ENCODE results near the gene DGKE.

The DGKE gene

DNA sequence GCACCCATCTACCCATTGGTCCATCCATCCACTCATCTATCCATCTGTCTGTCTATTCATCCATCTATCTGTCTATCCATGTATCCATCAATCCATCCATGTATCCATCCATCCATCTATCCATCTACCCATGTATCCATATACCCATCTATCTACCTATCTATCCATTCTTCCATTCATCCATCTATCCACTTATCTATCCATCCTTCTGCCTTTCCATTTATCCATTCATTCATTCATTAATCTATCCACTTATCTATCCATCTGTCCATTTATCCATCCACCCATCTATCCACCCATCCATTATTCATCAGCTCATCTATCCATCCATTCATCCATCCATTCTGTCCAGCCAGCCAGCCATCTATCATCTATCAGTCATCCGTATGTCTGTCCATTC is 58.4 kb downstream of the DGKE start:
- no peak for DNase-seq

DNA sequence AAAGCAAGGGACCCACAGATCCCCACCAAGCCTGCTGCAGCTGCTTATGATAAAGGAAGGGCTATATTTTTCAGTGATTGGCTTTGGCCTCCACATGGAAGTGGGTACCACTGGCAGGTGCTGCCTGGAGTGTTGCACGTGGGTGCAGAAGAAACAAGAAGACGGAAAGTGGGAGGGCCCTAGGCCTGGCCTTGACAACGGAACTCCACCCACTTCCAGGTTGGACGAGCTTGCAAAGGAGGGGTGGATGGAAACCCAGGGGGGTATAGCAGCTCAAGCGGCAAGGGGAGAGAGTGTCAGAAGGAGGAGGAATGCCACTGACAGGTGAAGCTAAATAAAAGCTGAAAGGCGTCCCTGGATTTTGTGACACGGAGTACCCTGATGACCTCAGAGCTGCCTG is 59.6 kb downstream of the DGKE start:
- no peak for DNase-seq

DNA sequence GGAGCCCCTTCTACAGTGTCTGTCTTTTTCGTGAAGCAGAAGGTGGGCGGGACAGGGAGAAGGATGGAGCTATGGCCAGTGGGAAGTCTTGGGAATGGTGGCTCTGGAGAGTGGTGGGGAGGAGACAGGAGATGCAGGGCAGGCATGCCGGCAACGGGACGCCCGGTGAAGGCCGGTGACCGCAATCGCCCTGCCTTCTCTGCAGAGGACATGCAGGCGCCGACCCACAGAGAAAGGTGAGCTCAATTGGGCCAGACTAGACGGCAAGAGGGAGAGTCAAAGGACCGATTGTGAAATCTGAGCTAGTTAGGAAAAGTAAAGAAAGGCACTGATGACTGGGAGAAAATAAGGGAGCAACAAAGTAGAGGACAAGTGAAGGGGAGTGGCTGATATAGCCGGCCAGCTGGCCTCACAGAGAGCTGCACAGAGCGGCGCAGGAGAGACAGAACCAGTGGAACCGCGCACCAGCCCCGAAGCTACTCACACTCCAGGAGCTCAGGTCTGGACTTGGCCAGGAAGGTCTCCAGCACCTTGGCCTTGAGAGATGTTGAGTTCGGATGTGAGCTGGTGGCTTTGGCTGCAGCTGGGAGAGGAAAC is 61.0 kb downstream of the DGKE start:
- no peak for DNase-seq

DNA sequence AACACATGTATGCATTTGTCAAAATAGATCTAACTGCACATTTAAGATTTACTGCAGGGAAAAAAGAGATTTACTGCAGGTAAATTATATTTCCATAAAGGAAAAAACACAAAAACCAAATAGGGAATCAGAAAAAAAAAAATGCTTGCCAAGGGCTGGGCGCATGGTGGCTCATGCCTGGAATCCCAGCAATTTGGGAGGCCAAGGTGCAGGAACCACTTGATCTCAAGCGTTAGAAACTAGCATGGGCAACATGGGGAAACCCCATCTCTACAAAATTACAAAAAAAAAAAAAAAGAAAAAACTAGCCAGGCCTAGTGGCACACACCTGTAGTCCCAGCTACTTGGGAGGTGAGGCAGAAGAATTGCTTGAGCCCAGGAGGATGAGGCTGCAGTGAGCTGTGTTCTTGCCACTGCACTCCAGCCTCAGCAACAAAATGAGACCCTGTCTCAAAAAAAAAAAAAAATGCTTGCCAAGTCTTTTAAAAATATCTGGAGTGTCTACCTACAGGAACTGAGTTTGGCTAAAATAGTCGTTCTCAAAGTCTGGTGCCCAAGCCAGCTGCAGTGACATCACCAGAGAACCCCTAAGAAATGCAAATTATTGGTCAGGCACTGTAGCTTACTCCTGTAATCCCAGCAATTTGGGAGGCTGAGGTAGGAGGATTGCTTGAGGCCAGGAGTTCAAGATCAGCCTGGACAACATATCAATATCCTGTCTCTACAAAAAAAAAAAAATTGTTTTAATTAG is 62.4 kb downstream of the DGKE start:
- no peak for DNase-seq

GRCh38 chr17:56896968-56897359 is 63.0 kb downstream of the DGKE start:
- no peak for DNase-seq

DNA sequence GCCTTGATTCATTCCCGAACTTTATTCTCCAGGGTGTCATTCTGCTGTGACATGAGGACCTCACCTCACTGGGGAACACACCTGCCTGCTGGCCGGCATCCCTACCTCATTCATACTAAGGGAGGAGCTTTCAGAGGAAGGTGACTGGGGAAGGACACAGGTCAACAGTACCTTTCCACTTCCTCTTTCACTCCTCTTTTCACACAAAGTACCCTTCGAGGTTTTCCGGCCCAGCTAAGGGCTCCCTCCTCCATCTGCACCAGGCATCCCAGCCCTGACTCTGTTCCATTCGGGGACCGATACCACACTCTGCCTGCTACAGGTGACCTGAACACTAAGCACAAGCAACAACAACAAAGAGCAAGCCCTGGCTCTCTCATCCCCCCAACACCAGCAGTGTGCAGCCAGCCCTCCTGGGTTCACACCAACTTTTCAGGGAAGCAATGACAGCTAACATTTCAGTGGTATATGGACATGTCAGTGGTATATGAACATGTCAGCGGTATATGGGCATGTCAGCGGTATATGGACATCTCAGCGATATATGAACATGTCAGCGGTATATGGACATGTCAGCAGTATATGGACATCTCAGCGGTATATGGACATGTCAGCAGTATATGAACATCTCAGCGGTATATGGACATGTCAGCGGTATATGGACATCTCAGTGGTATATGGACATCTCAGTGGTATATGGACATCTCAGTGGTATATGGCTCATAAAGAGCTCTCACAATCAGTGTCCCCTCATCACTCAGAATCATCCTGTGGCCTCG is 63.9 kb downstream of the DGKE start:
- no peak for DNase-seq

GRCh38 chr17:56898874-56899273 is 64.9 kb downstream of the DGKE start:
- DNase-seq, result no peak

- no peak for DNase-seq
Measured at GRCh38 chr17:56899403-56899802, 65.5 kb downstream of the DGKE start.

GRCh38 chr17:56902348-56902747 is 68.4 kb downstream of the DGKE start:
- no peak for DNase-seq

GRCh38 chr17:56903560-56903959 is 69.6 kb downstream of the DGKE start:
- DNase-seq, result no peak

GRCh38 chr17:56908001-56908542 is 74.1 kb downstream of the DGKE start:
- DNase-seq, result no peak

GRCh38 chr17:56909742-56910508 is 76.0 kb downstream of the DGKE start:
- no peak for DNase-seq

DNA sequence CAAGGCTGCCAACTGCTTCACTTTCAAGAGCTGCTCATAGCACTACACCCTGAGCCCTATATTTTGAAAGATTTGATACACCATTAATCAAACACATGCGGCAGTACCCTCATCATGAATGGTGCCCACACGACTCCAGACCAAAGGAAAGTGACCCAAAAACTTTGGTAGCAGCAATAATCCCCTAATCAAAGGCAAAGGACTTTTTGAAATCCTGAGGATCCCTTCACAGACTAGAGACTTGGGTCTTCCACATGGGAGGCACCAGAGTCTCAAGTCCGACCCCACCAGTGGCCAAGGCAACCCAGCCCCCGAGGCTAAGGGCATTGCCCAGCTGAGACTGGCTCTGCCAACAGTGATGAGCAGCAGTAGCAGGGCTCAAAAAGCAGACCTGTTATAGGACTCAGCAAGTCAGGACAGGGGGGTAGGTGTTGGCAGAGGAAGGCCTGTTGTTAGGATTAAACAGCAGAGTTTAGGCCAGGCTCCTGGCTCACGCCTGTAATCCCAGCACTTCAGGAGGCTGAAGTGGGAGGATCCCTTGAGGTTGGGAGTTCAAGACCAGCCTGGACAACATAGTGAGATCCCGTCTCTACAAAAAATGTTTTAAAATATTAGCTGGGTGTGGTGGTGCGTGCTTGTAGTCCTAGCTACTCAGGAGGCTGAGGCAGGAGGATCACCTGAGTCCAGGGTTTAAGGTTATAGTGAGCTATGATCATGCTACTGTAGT is 76.7 kb downstream of the DGKE start:
- DNase-seq, result no peak

- no peak for DNase-seq
Measured at GRCh38 chr17:56912105-56912999, 78.4 kb downstream of the DGKE start.

- no peak for DNase-seq
Measured at GRCh38 chr17:56913000-56913311, 79.0 kb downstream of the DGKE start.

DNA sequence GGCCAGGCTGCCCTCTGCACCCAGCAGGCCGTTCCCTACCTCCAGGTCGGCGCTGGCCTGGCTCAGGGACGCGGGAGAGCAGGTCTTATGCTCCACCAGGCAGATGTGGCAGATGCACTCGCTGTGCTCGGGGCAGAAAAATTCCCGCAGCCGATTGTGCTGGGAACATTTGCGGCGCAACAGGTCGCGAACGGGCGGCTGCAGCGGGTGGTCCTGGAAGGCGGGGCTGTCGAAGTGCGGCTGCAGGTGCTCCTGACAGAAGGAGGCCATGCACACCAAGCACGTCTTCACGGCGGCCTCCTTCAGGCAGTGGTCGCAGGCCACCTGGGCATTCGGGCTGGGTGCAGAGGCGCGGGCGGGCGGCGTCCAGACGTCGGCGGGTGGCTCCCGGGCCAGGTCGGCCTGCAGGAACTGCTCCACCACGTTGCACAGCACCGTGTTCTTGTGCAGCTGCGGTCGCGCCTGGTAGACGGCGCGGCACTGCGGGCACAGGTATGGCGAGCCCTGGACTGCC is 79.5 kb downstream of the DGKE start:
- peak; percentile 33 for DNase-seq

- DNase-seq, result peak; percentile 83
Measured at GRCh38 chr17:56913867-56914580, 80.1 kb downstream of the DGKE start, which contains the start of gene TRIM25. Gene TRIM25, minus strand, starts transcription at chr17:56914049. Its CDS starts 61 bp downstream, at chr17:56913988.

DNA sequence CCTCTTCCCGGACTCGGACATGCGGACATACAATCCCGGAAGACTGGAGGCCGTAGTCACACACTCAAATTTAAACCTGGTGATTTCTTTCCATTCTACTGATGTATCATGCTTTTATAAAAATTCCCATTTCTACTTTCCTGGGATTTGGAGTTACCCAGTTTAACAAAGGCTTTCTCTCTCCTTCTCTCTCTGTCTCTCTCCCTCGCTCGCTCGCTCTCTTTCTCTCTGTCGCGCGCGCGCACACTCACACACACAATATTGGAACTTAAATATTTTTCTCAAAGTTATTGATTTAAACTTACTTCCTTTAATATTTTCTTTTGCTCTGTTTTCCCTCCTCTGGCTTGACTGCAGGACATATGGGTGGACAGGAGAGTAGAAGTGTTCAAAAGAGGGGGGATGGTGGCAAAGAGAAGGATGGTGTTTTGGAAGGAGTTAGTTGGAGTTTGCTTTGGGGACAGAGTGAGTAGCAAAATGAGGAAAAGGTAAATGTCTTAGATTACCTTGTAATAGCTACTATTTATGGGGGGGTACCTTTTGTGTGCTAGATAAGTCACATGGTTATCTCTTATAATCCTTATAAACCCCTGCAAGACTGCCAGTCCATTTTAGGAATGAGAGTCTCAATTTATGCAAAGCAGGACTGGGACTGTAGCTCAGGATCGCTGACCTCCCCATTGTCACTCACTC is 80.8 kb downstream of the DGKE start:
- no peak for DNase-seq

DNA sequence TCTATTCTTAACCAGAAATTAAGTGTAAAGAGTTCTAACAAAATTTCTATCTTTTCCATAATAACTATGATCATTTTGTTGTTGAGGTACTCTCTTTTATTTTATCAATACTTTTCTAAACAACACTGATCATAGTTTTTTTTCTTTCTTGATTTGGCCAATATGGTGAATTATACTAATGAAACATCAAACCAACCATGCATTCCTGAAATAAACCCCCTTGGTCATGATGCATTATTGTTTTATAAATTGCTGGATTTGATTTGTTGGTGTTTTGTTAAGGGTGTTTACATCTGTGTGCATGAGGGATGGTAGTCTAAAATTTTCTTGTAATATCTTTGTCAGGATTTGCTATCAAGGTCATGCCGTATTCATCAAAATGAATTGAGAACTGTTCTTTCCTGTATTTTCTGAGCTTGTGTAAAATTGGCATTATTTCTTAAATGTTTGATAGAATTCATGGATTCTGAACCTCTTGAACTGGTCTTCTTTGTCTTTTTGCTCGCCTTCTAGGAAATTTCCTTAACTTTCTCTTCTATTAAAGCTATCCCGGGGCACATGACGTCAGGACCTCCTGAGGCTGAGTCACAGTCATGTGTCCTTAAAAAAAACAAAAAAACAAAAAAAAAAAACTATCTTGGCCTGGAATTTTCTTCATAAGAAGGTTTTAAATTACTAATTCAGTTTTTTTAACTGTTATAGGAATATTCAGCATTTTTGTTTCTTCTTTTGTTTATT is 83.8 kb downstream of the DGKE start:
- no peak for DNase-seq

All from NCI-H1105 (cell line).